Panc1 (cell line): ENCODE results near the gene SUCLG2. TPM values are rescaled to one million over a fixed set of nuclear protein-coding genes. Genes with fewer than 3 reads are reported as not detected.

Experiments
- ATAC-seq: fragments of 200-7000 bp; cut with Tn5 transposase; 2 replicates; pipeline ENCODE4 v1.9.1; 2020; ENCODE audit warnings: mild to moderate bottlenecking, moderate library complexity
- BruUV-seq: library from RNA; stranded (reverse); fragments of 400-500 nt; replicated peaks from 2 replicates; lab custom pipeline; 2021; lab: Mats Ljungman, UMichigan
- CTCF ChIA-PET: fragments of 300-600 bp; sonication (Branson Sonifier 250); formaldehyde crosslinking; loops from one replicate; lab custom pipeline; 2022; ENCODE audit warnings: antibody characterized with exemption; lab: Charles Lee
- POLR2A ChIA-PET: fragments of 300-600 bp; sonication (Branson Sonifier 250); formaldehyde crosslinking; loops from one replicate; lab custom pipeline; 2022; ENCODE audit warnings: antibody characterized with exemption; lab: Charles Lee
- DNase-seq: peaks from one replicate; pipeline ENCODE4 v3.0.0-alpha.2; 2010; ENCODE audit warnings: low read depth, low spot score
- H3K27ac ChIP-seq: 2 replicates; pipeline ENCODE4 v1.5.1; 2011; ENCODE audit warnings: mild to moderate bottlenecking, low read length, inconsistent platforms
- H3K27me3 ChIP-seq: fragments of 200-500 bp; sonication (Bioruptor generic); 2 replicates; pipeline ENCODE4 v1.6.0; 2014; ENCODE audit warnings: low read length, inconsistent platforms; ENCODE audit not compliant: control insufficient read depth, insufficient read depth
- H3K36me3 ChIP-seq: fragments of 200-500 bp; sonication (Bioruptor generic); 2 replicates; pipeline ENCODE4 v1.5.1; 2014; ENCODE audit warnings: inconsistent platforms, mild to moderate bottlenecking, low read length, moderate library complexity; ENCODE audit not compliant: control insufficient read depth, insufficient read depth
- H3K4me1 ChIP-seq: 2 replicates; pipeline ENCODE4 v1.5.1; 2011; ENCODE audit warnings: inconsistent platforms, mild to moderate bottlenecking, low read length, moderate library complexity; ENCODE audit not compliant: control insufficient read depth, insufficient read depth
- H3K4me3 ChIP-seq, 2 experiments: 2 replicates each; pipeline ENCODE4 v1.5.1; 2011 to 2012; ENCODE audit warnings: low read depth in 2 of 2, low read length in 2 of 2, mild to moderate bottlenecking in 2 of 2, inconsistent platforms in 1 of 2, moderate library complexity in 1 of 2
- H3K9me3 ChIP-seq: fragments of 200-500 bp; sonication (Bioruptor generic); 2 replicates; pipeline ENCODE4 v1.5.1; 2014; ENCODE audit warnings: low read depth, mild to moderate bottlenecking, inconsistent platforms, low read length, moderate library complexity; ENCODE audit not compliant: control insufficient read depth, insufficient read depth
- POLR2AphosphoS5 ChIP-seq: IDR thresholded peaks from 2 replicates; pipeline ENCODE4 v1.6.1; 2012; ENCODE audit warnings: mild to moderate bottlenecking, low read depth, low read length, moderate library complexity
- SIN3A ChIP-seq: IDR thresholded peaks from 2 replicates; pipeline ENCODE4 v1.6.1; 2012; ENCODE audit warnings: low read depth, mild to moderate bottlenecking, low read length, moderate library complexity, borderline replicate concordance; ENCODE audit not compliant: insufficient read depth
- TCF7L2 ChIP-seq: IDR thresholded peaks from 2 replicates; pipeline ENCODE4 v1.6.1; 2011; ENCODE audit warnings: mild to moderate bottlenecking, low read depth, low read length, inconsistent platforms
- in situ Hi-C: cut with HindIII; loops from 2 replicates; pipeline ENCODE4 v1.10.0; 2016; ENCODE audit warnings: low sequenced_read_pairs, low pct_unique_long_range_greater_than_20kb
- intact Hi-C: fragments of 100-400 bp; cut with micrococcal nuclease; formaldehyde crosslinking; loops from one replicate; pipeline ENCODE4 v1.10.0; 2022; ENCODE audit not compliant: unreplicated experiment
- total RNA-seq: library from RNA; stranded (reverse); gene quantifications from one replicate; pipeline ENCODE4 v1.2.1, GENCODE V29; 2021; ENCODE audit not compliant: unreplicated experiment
- TF ChIP-seq, protein P1 (sequence below), 2 experiments: IDR thresholded peaks; 2 replicates each; pipeline ENCODE4 v1.6.1; 2011 to 2012; ENCODE audit warnings: low read depth in 2 of 2, control low read depth in 1 of 2, low read length in 1 of 2, mild to moderate bottlenecking in 1 of 2, moderate library complexity in 1 of 2; ENCODE audit not compliant: insufficient read depth in 1 of 2
- TF ChIP-seq, protein P2 (sequence below): fragments of 450-650 bp; IDR thresholded peaks from 2 replicates; pipeline ENCODE4 v1.5.1; 2017; ENCODE audit warnings: mild to moderate bottlenecking

Gene SUCLG2
- total RNA-seq, 1 experiment from 2014 or later, result 28.3 TPM

DNA sequence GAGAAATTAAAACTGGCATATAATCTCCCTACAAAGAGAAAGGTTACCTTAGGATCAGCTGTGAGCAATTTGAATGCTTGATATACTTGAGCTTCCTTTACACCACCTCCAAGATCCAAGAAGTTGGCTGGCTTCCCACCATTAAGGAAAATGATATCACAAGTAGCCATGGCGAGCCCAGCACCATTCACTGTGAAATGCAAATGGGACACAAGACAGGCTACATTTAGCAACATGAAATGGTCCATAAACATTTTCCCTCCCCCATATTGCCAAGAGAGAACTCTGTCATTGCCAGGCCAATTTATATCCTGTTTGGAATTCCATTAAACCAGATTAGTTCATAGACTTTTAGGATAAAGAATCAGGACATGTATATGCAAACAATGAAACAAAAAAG is 158.7 kb downstream of the SUCLG2 start:
- DNase-seq (no peak), ATAC-seq (no peak)
- CTCF ChIA-PET, result no interaction called here
- Histone ChIP-seq H3K4me1 (no peaks in the 10 kb centered on the region), H3K9me3 (no peaks in the 10 kb centered on the region), H3K27me3 (no peaks in the 10 kb centered on the region), H3K4me3 (no peak overlapping the region), H3K36me3 (no peaks in the 10 kb centered on the region; the same call in 1 of the 2 replicates), H3K27ac (no peak overlapping the region)
- no peak for TF ChIP-seq TCF7L2
- TF ChIP-seq, protein P1, sequence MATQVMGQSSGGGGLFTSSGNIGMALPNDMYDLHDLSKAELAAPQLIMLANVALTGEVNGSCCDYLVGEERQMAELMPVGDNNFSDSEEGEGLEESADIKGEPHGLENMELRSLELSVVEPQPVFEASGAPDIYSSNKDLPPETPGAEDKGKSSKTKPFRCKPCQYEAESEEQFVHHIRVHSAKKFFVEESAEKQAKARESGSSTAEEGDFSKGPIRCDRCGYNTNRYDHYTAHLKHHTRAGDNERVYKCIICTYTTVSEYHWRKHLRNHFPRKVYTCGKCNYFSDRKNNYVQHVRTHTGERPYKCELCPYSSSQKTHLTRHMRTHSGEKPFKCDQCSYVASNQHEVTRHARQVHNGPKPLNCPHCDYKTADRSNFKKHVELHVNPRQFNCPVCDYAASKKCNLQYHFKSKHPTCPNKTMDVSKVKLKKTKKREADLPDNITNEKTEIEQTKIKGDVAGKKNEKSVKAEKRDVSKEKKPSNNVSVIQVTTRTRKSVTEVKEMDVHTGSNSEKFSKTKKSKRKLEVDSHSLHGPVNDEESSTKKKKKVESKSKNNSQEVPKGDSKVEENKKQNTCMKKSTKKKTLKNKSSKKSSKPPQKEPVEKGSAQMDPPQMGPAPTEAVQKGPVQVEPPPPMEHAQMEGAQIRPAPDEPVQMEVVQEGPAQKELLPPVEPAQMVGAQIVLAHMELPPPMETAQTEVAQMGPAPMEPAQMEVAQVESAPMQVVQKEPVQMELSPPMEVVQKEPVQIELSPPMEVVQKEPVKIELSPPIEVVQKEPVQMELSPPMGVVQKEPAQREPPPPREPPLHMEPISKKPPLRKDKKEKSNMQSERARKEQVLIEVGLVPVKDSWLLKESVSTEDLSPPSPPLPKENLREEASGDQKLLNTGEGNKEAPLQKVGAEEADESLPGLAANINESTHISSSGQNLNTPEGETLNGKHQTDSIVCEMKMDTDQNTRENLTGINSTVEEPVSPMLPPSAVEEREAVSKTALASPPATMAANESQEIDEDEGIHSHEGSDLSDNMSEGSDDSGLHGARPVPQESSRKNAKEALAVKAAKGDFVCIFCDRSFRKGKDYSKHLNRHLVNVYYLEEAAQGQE (IDR thresholded peaks at IDR 0.05; ENCODE audit: insufficient read depth in 1 of 2, low read depth in 2 of 2, low read length in 1 of 2), result no peak
- no peak for TF ChIP-seq SIN3A
- no peak for TF ChIP-seq POLR2AphosphoS5
- TF ChIP-seq, protein P2, sequence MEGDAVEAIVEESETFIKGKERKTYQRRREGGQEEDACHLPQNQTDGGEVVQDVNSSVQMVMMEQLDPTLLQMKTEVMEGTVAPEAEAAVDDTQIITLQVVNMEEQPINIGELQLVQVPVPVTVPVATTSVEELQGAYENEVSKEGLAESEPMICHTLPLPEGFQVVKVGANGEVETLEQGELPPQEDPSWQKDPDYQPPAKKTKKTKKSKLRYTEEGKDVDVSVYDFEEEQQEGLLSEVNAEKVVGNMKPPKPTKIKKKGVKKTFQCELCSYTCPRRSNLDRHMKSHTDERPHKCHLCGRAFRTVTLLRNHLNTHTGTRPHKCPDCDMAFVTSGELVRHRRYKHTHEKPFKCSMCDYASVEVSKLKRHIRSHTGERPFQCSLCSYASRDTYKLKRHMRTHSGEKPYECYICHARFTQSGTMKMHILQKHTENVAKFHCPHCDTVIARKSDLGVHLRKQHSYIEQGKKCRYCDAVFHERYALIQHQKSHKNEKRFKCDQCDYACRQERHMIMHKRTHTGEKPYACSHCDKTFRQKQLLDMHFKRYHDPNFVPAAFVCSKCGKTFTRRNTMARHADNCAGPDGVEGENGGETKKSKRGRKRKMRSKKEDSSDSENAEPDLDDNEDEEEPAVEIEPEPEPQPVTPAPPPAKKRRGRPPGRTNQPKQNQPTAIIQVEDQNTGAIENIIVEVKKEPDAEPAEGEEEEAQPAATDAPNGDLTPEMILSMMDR, result no peak
- intact Hi-C loops, result no loop called here
- in situ Hi-C loops, result no loop called here
- POLR2A ChIA-PET, result no interaction called here
- BruUV-seq, result no TSS peak

DNA sequence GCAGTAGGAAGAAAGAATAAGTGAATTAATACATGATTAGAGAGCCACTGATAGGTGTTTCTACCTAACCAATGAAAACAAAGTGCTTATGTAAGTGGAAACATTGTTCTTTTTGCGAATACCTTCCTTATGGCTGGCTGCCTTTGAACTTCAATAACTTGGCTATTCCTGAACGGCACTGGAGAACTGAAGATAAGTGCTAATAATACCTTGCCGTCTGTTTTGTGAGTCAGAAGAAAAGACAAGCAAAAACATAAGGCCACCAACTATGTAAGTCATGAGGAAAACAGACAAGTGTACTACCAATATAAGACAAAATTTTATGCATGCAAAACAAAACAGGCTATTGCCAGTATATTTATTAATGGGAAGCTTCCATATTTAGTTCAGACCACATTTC is 160.6 kb downstream of the SUCLG2 start:
- H3K4me3 ChIP-seq, result no peak overlapping the region
- H3K9me3 ChIP-seq, result no peaks in the 10 kb centered on the region
- H3K4me1 ChIP-seq, result no peaks in the 10 kb centered on the region
- ChIA-PET CTCF (no interaction called here), POLR2A (no interaction called here)
- no TSS peak for BruUV-seq
- TF ChIP-seq TCF7L2 (no peak), POLR2AphosphoS5 (no peak)
- TF ChIP-seq, protein P2, result no peak
- no peaks in the 10 kb centered on the region; the same call in 1 of the 2 replicates for H3K36me3 ChIP-seq
- no peak for DNase-seq
- intact Hi-C loops (no loop called here), in situ Hi-C loops (no loop called here)
- ATAC-seq, result no peak
- no peak overlapping the region for H3K27ac ChIP-seq
- H3K27me3 ChIP-seq, result no peaks in the 10 kb centered on the region
